ENCODE measurements around the gene CGAS.
A peak's percentile ranks its signal among the peaks of the same experiment; 100 is the strongest.

Gene CGAS

DNA sequence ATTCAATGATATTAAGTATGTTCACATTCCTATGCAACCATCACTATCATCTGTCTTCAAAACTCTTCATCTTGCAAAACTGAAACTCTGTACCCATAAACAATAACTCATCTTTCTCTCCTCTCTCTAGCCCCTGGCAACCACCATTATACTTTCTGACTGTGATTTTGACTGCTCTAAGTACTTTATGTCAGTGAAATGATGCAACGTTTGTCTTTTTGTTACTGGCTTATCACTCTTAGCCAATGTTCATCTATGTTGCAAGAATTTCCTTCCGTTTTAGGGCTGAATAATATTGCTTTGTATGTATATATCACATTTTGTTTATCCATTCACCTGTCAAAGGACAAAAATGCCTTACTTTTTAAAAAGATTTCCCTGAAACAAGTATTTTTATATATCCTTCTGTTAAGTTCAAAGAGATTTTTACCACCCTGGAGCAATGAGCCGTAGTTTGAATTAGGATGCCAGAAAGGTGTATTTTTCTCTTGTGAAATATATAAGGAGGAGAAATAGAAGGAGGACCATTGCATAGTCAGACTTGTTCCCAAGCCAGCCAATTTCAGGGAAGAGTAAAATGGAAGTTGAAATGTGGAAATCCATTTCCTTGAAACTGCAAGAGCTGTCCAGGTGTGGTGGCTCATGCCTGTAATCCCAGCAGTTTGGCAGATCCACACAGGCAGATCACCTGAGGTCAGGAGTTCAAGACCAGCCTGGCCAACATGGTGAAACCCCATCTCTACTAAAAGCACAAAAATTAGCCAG, 4.0 kb upstream of the CGAS start:
- no peak overlapping the region for H3K4me3 ChIP-seq (ENCODE audit: low read depth, low read length)
- DNase-seq (ENCODE audit: low read depth) = peak; percentile 92
- no peak for TF ChIP-seq POLR2A (IDR thresholded peaks at IDR 0.05; ENCODE audit: extremely low read depth, insufficient read length)
- TF ChIP-seq, protein P1, sequence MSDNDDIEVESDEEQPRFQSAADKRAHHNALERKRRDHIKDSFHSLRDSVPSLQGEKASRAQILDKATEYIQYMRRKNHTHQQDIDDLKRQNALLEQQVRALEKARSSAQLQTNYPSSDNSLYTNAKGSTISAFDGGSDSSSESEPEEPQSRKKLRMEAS (IDR thresholded peaks at IDR 0.05; ENCODE audit: low read depth, low read length) = peak; percentile 44; the same call in 1 of the 2 replicates
- TF ChIP-seq, protein P2, sequence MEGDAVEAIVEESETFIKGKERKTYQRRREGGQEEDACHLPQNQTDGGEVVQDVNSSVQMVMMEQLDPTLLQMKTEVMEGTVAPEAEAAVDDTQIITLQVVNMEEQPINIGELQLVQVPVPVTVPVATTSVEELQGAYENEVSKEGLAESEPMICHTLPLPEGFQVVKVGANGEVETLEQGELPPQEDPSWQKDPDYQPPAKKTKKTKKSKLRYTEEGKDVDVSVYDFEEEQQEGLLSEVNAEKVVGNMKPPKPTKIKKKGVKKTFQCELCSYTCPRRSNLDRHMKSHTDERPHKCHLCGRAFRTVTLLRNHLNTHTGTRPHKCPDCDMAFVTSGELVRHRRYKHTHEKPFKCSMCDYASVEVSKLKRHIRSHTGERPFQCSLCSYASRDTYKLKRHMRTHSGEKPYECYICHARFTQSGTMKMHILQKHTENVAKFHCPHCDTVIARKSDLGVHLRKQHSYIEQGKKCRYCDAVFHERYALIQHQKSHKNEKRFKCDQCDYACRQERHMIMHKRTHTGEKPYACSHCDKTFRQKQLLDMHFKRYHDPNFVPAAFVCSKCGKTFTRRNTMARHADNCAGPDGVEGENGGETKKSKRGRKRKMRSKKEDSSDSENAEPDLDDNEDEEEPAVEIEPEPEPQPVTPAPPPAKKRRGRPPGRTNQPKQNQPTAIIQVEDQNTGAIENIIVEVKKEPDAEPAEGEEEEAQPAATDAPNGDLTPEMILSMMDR (IDR thresholded peaks at IDR 0.05; ENCODE audit: low read depth, low read length) = no peak
- no peak for TF ChIP-seq MYC (IDR thresholded peaks at IDR 0.05; ENCODE audit: low read depth, low read length)

- TF ChIP-seq, protein P1 (IDR thresholded peaks at IDR 0.05; ENCODE audit: low read depth, low read length) = peak; percentile 87
- TF ChIP-seq, protein P2 (IDR thresholded peaks at IDR 0.05; ENCODE audit: low read depth, low read length) = no peak
- TF ChIP-seq MYC (IDR thresholded peaks at IDR 0.05; ENCODE audit: low read depth, low read length) (peak; percentile 64), POLR2A (IDR thresholded peaks at IDR 0.05; ENCODE audit: extremely low read depth, insufficient read length) (peak; percentile 37)
- H3K4me3 ChIP-seq (ENCODE audit: low read depth, low read length) = peak overlapping the region; percentile 84
- DNase-seq (ENCODE audit: low read depth) = peak; percentile 85
Observed at GRCh38 chr6:73451223-73452106, 632 bp downstream of the CGAS start.

- H3K4me3 ChIP-seq (ENCODE audit: low read depth, low read length) = no peak overlapping the region
- DNase-seq (ENCODE audit: low read depth) = no peak
- TF ChIP-seq, protein P1 (IDR thresholded peaks at IDR 0.05; ENCODE audit: low read depth, low read length) = no peak
- TF ChIP-seq, protein P2 (IDR thresholded peaks at IDR 0.05; ENCODE audit: low read depth, low read length) = no peak
- no peak for TF ChIP-seq MYC (IDR thresholded peaks at IDR 0.05; ENCODE audit: low read depth, low read length)
- TF ChIP-seq POLR2A (IDR thresholded peaks at IDR 0.05; ENCODE audit: extremely low read depth, insufficient read length) = no peak
Observed at GRCh38 chr6:73443555-73443954, 8.5 kb downstream of the CGAS start.

DNA sequence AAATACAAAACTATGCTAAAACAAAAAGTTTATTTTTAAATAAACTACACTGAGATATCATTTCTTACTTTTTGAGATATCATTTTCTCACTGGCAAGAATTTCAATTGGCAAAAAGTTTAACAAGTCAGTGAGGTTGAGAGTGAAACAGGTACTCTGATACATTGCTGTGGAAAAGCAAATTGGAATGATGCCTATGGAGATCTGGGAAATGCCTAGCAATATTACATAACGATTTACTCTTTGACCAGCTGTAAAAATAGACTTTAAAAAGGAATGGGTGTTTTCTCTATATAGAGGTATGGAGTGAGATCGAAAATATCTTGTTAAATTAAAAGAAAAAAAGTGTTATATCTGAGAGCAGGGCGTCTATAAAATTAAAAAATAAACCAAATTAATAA, 16.9 kb downstream of the CGAS start:
- TF ChIP-seq MYC (IDR thresholded peaks at IDR 0.05; ENCODE audit: low read depth, low read length) = no peak
- TF ChIP-seq, protein P1 (IDR thresholded peaks at IDR 0.05; ENCODE audit: low read depth, low read length) = no peak
- TF ChIP-seq, protein P2 (IDR thresholded peaks at IDR 0.05; ENCODE audit: low read depth, low read length) = no peak
- no peak for TF ChIP-seq POLR2A (IDR thresholded peaks at IDR 0.05; ENCODE audit: extremely low read depth, insufficient read length)
- DNase-seq (ENCODE audit: low read depth) = no peak
- H3K4me3 ChIP-seq (ENCODE audit: low read depth, low read length) = no peak overlapping the region

GRCh38 chr6:73421534-73421933, 30.6 kb downstream of the CGAS start:
- DNase-seq (ENCODE audit: low read depth) = no peak
- H3K4me3 ChIP-seq (ENCODE audit: low read depth, low read length) = no peak overlapping the region
- TF ChIP-seq, protein P2 (IDR thresholded peaks at IDR 0.05; ENCODE audit: low read depth, low read length) = no peak
- TF ChIP-seq, protein P1 (IDR thresholded peaks at IDR 0.05; ENCODE audit: low read depth, low read length) = no peak
- TF ChIP-seq POLR2A (IDR thresholded peaks at IDR 0.05; ENCODE audit: extremely low read depth, insufficient read length) (no peak), MYC (IDR thresholded peaks at IDR 0.05; ENCODE audit: low read depth, low read length) (no peak)

Data from NB4 (cell line).